SW480 (cell line): ENCODE data around the gene RSU1.
"Not testable (repeated sequence)": the region's sequence is repeated elsewhere in the genome, so short reads cannot be mapped to it uniquely, and the experiment has no call there.

ENCODE experiments used
- DNase-seq: peaks from one replicate; pipeline ENCODE4 v3.0.0-alpha.2; 2016; ENCODE audit warnings: low spot score

The RSU1 gene

GRCh38 chr10:16780338-16780880 is 36.8 kb downstream of the RSU1 start:
- DNase-seq, result no peak

- DNase-seq, result no peak
Observed at GRCh38 chr10:16779384-16779915, 37.8 kb downstream of the RSU1 start.

- peak; percentile 51 for DNase-seq
Observed at GRCh38 chr10:16777473-16778370, 39.5 kb downstream of the RSU1 start.

GRCh38 chr10:16776896-16777295 is 40.3 kb downstream of the RSU1 start:
- no peak for DNase-seq

GRCh38 chr10:16773334-16773733 is 43.9 kb downstream of the RSU1 start:
- no peak for DNase-seq

- DNase-seq, result no peak
Observed at GRCh38 chr10:16770670-16771069, 46.6 kb downstream of the RSU1 start.

GRCh38 chr10:16770141-16770540 is 47.1 kb downstream of the RSU1 start:
- DNase-seq, result no peak

GRCh38 chr10:16769331-16769730 is 47.9 kb downstream of the RSU1 start:
- DNase-seq, result no peak

GRCh38 chr10:16768702-16769101 is 48.5 kb downstream of the RSU1 start:
- no peak for DNase-seq

- DNase-seq, result no peak
Observed at GRCh38 chr10:16765509-16766375, 51.5 kb downstream of the RSU1 start.

- DNase-seq, result no peak
Observed at GRCh38 chr10:16761300-16761699, 55.9 kb downstream of the RSU1 start.

- DNase-seq, result no peak
Observed at GRCh38 chr10:16756561-16757221, 60.5 kb downstream of the RSU1 start.

- no peak for DNase-seq
Observed at GRCh38 chr10:16754765-16755164, 62.5 kb downstream of the RSU1 start.

GRCh38 chr10:16752849-16753248 is 64.4 kb downstream of the RSU1 start:
- not testable (repeated sequence) for DNase-seq

GRCh38 chr10:16752099-16752498 is 65.1 kb downstream of the RSU1 start:
- no peak for DNase-seq

- DNase-seq, result no peak
Observed at GRCh38 chr10:16751244-16751643, 66.0 kb downstream of the RSU1 start.

- no peak for DNase-seq
Observed at GRCh38 chr10:16750461-16750860, 66.8 kb downstream of the RSU1 start.

- no peak for DNase-seq
Observed at GRCh38 chr10:16748749-16749148, 68.5 kb downstream of the RSU1 start.

- DNase-seq, result no peak
Observed at GRCh38 chr10:16746856-16747255, 70.4 kb downstream of the RSU1 start.

GRCh38 chr10:16745061-16745460 is 72.2 kb downstream of the RSU1 start:
- no peak for DNase-seq

GRCh38 chr10:16742165-16742960 is 74.9 kb downstream of the RSU1 start:
- DNase-seq, result no peak
